ENCODE data around the gene PLXNA2.

Gene PLXNA2

GRCh38 chr1:208166340-208167138, 77.6 kb downstream of the PLXNA2 start:
- in situ Hi-C loops (cut with HindIII; ENCODE audit: low sequenced_read_pairs): no loop called here

GRCh38 chr1:208165659-208166058, 78.5 kb downstream of the PLXNA2 start:
- in situ Hi-C loops (cut with HindIII; ENCODE audit: low sequenced_read_pairs): no loop called here

- in situ Hi-C loops (cut with HindIII; ENCODE audit: low sequenced_read_pairs): no loop called here
These were observed 79.6 kb downstream of the PLXNA2 start for GRCh38 chr1:208164609-208165008.

GRCh38 chr1:208163539-208163938, 80.6 kb downstream of the PLXNA2 start:
- in situ Hi-C loops (cut with HindIII; ENCODE audit: low sequenced_read_pairs): no loop called here

- in situ Hi-C loops (cut with HindIII; ENCODE audit: low sequenced_read_pairs): no loop called here
These were observed 81.3 kb downstream of the PLXNA2 start for GRCh38 chr1:208162903-208163302.

GRCh38 chr1:208161656-208162375, 82.4 kb downstream of the PLXNA2 start:
- in situ Hi-C loops (cut with HindIII; ENCODE audit: low sequenced_read_pairs): no loop called here

- in situ Hi-C loops (cut with HindIII; ENCODE audit: low sequenced_read_pairs): no loop called here
These were observed 83.2 kb downstream of the PLXNA2 start for GRCh38 chr1:208161005-208161404.

GRCh38 chr1:208160259-208160819, 83.8 kb downstream of the PLXNA2 start:
- in situ Hi-C loops (cut with HindIII; ENCODE audit: low sequenced_read_pairs): no loop called here

- in situ Hi-C loops (cut with HindIII; ENCODE audit: low sequenced_read_pairs): no loop called here
These were observed 84.5 kb downstream of the PLXNA2 start for GRCh38 chr1:208159555-208160258.

- in situ Hi-C loops (cut with HindIII; ENCODE audit: low sequenced_read_pairs): no loop called here
These were observed 85.3 kb downstream of the PLXNA2 start for GRCh38 chr1:208158640-208159554.

GRCh38 chr1:208157769-208158168, 86.4 kb downstream of the PLXNA2 start:
- in situ Hi-C loops (cut with HindIII; ENCODE audit: low sequenced_read_pairs): no loop called here

- in situ Hi-C loops (cut with HindIII; ENCODE audit: low sequenced_read_pairs): no loop called here
These were observed 87.4 kb downstream of the PLXNA2 start for GRCh38 chr1:208156741-208157140.

- in situ Hi-C loops (cut with HindIII; ENCODE audit: low sequenced_read_pairs): no loop called here
These were observed 87.9 kb downstream of the PLXNA2 start for GRCh38 chr1:208156310-208156709.

- in situ Hi-C loops (cut with HindIII; ENCODE audit: low sequenced_read_pairs): no loop called here
These were observed 89.2 kb downstream of the PLXNA2 start for GRCh38 chr1:208154679-208155642.

GRCh38 chr1:208154040-208154439, 90.1 kb downstream of the PLXNA2 start:
- in situ Hi-C loops (cut with HindIII; ENCODE audit: low sequenced_read_pairs): no loop called here

- in situ Hi-C loops (cut with HindIII; ENCODE audit: low sequenced_read_pairs): no loop called here
These were observed 90.8 kb downstream of the PLXNA2 start for GRCh38 chr1:208153386-208153785.

GRCh38 chr1:208151728-208152598, 92.2 kb downstream of the PLXNA2 start:
- in situ Hi-C loops (cut with HindIII; ENCODE audit: low sequenced_read_pairs): no loop called here

- in situ Hi-C loops (cut with HindIII; ENCODE audit: low sequenced_read_pairs): no loop called here
These were observed 93.2 kb downstream of the PLXNA2 start for GRCh38 chr1:208150833-208151458.
